Stimulated activated CD8-positive, alpha-beta memory T cell treated with anti-CD3 and anti-CD28 coated beads, Interleukin-7, amount 100 ng/mL, for 1 hour (primary cell): Measurements from ENCODE around the gene MYCBP2.
"Not testable (repeated sequence)": the region's sequence is repeated elsewhere in the genome, so short reads cannot be mapped to it uniquely, and the experiment has no call there.

Experiments
- DNase-seq, 2 donors: peaks; one replicate each; pipeline ENCODE4 v3.0.0-alpha.2; 2020; ENCODE audit warnings: low read depth in 2 of 2

Gene MYCBP2

GRCh38 chr13:77335543-77335942 lies 8.6 kb upstream of the MYCBP2 start:
- DNase-seq = no peak

- no peak for DNase-seq
Measured at GRCh38 chr13:77333594-77333993, 6.7 kb upstream of the MYCBP2 start.

- DNase-seq = no peak
Measured at GRCh38 chr13:77331421-77331820, 4.5 kb upstream of the MYCBP2 start.

GRCh38 chr13:77329911-77330584 lies 3.2 kb upstream of the MYCBP2 start:
- DNase-seq = no peak

GRCh38 chr13:77329133-77329910 lies 2.4 kb upstream of the MYCBP2 start:
- DNase-seq = peak; percentile 70 to 71

- no peak for DNase-seq
Measured at GRCh38 chr13:77328819-77329132, 1.9 kb upstream of the MYCBP2 start.

GRCh38 chr13:77325371-77325980 lies 1.4 kb downstream of the MYCBP2 start:
- no peak for DNase-seq

- DNase-seq = no peak
Measured at GRCh38 chr13:77323858-77324257, 3.0 kb downstream of the MYCBP2 start.

- DNase-seq = no peak
Measured at GRCh38 chr13:77319536-77319935, 7.4 kb downstream of the MYCBP2 start.

GRCh38 chr13:77318741-77319140 lies 8.2 kb downstream of the MYCBP2 start:
- DNase-seq = no peak

- DNase-seq = no peak
Measured at GRCh38 chr13:77316430-77316829, 10.5 kb downstream of the MYCBP2 start.

GRCh38 chr13:77315509-77315908 lies 11.4 kb downstream of the MYCBP2 start:
- not testable (repeated sequence) for DNase-seq

GRCh38 chr13:77313923-77314322 lies 13.0 kb downstream of the MYCBP2 start:
- DNase-seq = no peak

GRCh38 chr13:77312311-77312710 lies 14.6 kb downstream of the MYCBP2 start:
- DNase-seq = no peak

GRCh38 chr13:77310579-77311279 lies 16.2 kb downstream of the MYCBP2 start:
- no peak for DNase-seq

GRCh38 chr13:77310161-77310560 lies 16.7 kb downstream of the MYCBP2 start:
- DNase-seq = no peak

GRCh38 chr13:77309254-77309653 lies 17.6 kb downstream of the MYCBP2 start:
- no peak for DNase-seq

GRCh38 chr13:77306458-77306857 lies 20.4 kb downstream of the MYCBP2 start:
- DNase-seq = no peak

GRCh38 chr13:77305266-77305665 lies 21.6 kb downstream of the MYCBP2 start:
- no peak for DNase-seq

- no peak for DNase-seq
Measured at GRCh38 chr13:77300176-77301037, 26.5 kb downstream of the MYCBP2 start.

- no peak for DNase-seq
Measured at GRCh38 chr13:77299587-77299986, 27.3 kb downstream of the MYCBP2 start.

GRCh38 chr13:77298426-77298825 lies 28.5 kb downstream of the MYCBP2 start:
- no peak for DNase-seq
